Germinal center (tissue), 1 donor: Measurements from ENCODE around the gene KIRREL3.

ENCODE experiments used
- DNase-seq: peaks from one replicate; pipeline ENCODE4 v3.0.0; 2012; ENCODE audit warnings: mixed read lengths, low spot score

The KIRREL3 gene

GRCh38 chr11:126739499-126740145 is 260.9 kb downstream of the KIRREL3 start:
- no peak for DNase-seq

- no peak for DNase-seq
These were observed 262.1 kb downstream of the KIRREL3 start for GRCh38 chr11:126738295-126739031.

GRCh38 chr11:126736682-126737572 is 263.6 kb downstream of the KIRREL3 start:
- DNase-seq: no peak

GRCh38 chr11:126734752-126735151 is 265.8 kb downstream of the KIRREL3 start:
- no peak for DNase-seq

- DNase-seq: no peak
These were observed 266.9 kb downstream of the KIRREL3 start for GRCh38 chr11:126733685-126734084.

GRCh38 chr11:126732981-126733380 is 267.6 kb downstream of the KIRREL3 start:
- no peak for DNase-seq

GRCh38 chr11:126731576-126732142 is 268.9 kb downstream of the KIRREL3 start:
- DNase-seq: no peak

GRCh38 chr11:126727381-126727780 is 273.2 kb downstream of the KIRREL3 start:
- DNase-seq: no peak

- DNase-seq: no peak
These were observed 275.0 kb downstream of the KIRREL3 start for GRCh38 chr11:126725521-126725920.

- DNase-seq: no peak
These were observed 275.5 kb downstream of the KIRREL3 start for GRCh38 chr11:126725043-126725442.

- no peak for DNase-seq
These were observed 276.9 kb downstream of the KIRREL3 start for GRCh38 chr11:126723665-126724045.

GRCh38 chr11:126722956-126723664 is 277.5 kb downstream of the KIRREL3 start:
- DNase-seq: no peak

- DNase-seq: no peak
These were observed 278.4 kb downstream of the KIRREL3 start for GRCh38 chr11:126722006-126722736.

- no peak for DNase-seq
These were observed 279.9 kb downstream of the KIRREL3 start for GRCh38 chr11:126720539-126721235.

- DNase-seq: no peak
These were observed 280.8 kb downstream of the KIRREL3 start for GRCh38 chr11:126719740-126720139.

GRCh38 chr11:126718276-126718675 is 282.3 kb downstream of the KIRREL3 start:
- DNase-seq: no peak

GRCh38 chr11:126716456-126717083 is 284.0 kb downstream of the KIRREL3 start:
- peak; percentile 33 for DNase-seq

- DNase-seq: no peak
These were observed 286.8 kb downstream of the KIRREL3 start for GRCh38 chr11:126713806-126714205.

- DNase-seq: no peak
These were observed 288.5 kb downstream of the KIRREL3 start for GRCh38 chr11:126711977-126712625.
